ENCODE measurements around the gene PLD4.

The PLD4 gene

DNA sequence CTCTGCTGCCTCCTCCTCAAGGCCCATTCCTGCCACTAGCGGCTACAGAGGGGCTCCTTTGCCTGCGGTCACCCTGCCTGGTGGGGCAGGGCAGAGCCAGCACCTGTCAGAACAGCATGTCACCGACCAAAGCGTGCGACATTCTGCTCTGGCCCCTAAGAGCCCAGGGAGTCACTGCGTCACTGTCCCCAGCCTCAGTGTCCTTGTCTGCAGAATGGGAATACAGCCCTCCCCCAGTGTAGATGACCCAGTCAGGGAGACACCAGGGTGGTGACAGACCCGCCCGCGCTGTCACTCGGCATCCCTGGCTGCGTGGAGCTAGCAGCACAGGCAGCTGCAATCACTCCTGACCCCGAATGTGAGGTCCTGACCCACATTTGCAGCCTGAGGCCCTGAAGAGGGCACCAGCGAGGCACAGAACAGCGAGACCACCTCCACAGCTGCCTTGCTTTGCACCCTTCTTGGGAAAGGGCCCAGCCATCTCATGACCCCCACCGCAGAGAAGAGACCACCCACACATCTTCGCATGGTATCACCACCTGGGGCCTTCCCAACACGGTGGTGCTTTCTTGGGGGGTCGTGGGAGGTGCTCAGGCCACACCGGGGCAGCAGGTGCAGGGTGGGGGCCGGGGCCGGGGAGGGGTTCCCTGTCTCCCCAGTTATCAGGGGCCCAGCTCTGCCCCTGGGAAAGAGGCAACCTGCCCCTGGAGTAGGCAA is 51.0 kb downstream of the PLD4 start:
- Histone ChIP-seq H3K4me1 (ENCODE audit: control insufficient read depth, insufficient read depth, low read length) (peaks cover 44% of the 10 kb centered on the region; the same call in 1 of the 2 replicates), H3K27ac (ENCODE audit: low read depth, low read length) (no peak overlapping the region), H3K27me3 (ENCODE audit: control insufficient read depth, insufficient read depth, low read length) (peaks cover 42% of the 10 kb centered on the region), H3K36me3 (ENCODE audit: control insufficient read depth, insufficient read depth, low read length) (no peaks in the 10 kb centered on the region), H3K9me3 (ENCODE audit: control insufficient read depth, insufficient read depth, low read depth, low read length) (no peaks in the 10 kb centered on the region), H3K9ac (ENCODE audit: low read length) (no peak overlapping the region), H3K4me3 (ENCODE audit: low read depth, low read length) (no peak overlapping the region)

DNA sequence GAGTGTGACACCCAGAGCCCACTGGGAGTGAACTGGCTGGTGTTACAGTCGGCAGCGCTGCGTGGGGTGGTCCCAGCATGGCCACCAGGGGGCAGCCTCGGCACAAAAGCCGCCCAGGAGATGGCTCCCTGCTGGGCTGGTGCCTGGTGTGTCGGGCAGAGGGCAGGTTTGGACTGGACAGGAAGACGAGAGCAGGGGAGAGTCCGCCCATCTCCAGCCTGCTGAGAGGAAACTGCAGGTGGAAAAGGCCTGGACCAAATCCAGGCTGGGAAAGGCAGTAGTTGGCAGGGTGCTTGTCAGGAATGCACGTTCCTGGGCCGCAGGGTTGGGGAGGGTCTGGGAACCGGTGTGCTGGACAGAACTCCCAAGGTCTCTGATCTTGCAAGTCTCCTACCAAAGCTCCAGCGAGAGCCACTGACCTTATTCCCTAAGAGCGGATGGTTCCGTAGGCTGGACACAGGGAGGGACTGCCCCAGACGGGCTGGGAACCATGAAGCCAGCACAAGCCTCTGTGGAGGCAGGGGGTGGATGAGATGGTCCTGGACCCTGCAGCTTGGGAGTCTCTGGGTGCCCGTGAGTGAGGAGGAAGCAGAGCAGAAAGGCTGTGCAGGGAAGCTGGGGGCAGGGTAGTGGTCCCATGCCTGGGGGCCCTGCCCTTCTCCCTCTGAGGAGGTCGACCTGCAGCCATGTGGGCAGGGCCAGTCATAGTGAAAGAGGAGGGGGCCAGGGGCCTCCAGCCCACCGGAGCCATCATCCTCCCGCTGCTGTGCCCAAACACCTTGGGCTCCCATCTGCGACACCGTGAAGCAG is 51.7 kb downstream of the PLD4 start:
- H3K36me3 ChIP-seq (ENCODE audit: control insufficient read depth, insufficient read depth, low read length): no peaks in the 10 kb centered on the region
- peaks cover 45% of the 10 kb centered on the region for H3K27me3 ChIP-seq (ENCODE audit: control insufficient read depth, insufficient read depth, low read length)
- no peak overlapping the region for H3K4me3 ChIP-seq (ENCODE audit: low read depth, low read length)
- no peak overlapping the region for H3K27ac ChIP-seq (ENCODE audit: low read depth, low read length)
- no peak overlapping the region for H3K9ac ChIP-seq (ENCODE audit: low read length)
- peaks cover 40% of the 10 kb centered on the region; the same call in 1 of the 2 replicates for H3K4me1 ChIP-seq (ENCODE audit: control insufficient read depth, insufficient read depth, low read length)
- no peaks in the 10 kb centered on the region for H3K9me3 ChIP-seq (ENCODE audit: control insufficient read depth, insufficient read depth, low read depth, low read length)

DNA sequence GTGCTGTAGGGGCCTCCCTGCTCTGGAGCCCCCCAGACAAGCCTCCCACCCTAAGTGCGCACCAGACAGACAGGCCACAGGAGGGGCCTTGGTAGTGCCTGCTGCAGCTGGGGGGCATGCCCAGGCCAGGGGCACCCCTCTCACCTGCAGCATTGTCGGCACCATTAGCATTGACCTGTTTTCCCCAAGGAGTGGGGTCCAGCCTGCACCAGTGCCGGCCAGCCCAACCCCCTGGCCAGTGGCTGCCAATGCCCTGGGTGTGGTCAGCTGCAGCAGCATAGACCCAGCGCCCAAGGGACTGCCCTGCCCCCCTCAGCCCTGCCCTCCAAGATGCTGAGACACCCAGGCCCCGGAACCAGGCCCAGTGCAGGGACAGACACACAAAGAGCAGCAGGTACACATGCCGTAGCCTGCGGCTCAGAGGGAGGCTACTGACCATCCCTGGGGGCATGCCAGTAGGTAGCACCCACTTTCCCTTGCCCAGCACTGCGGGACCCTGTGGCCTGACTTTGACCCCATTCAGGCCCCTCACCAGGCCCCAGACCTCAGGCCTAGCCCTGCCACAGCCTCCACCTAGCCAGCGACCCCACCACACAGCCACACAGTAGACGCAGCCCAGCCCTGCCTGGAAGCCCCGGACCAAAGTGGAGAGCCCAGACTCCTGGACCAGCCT is 52.5 kb downstream of the PLD4 start:
- H3K27me3 ChIP-seq (ENCODE audit: control insufficient read depth, insufficient read depth, low read length): peaks cover 45% of the 10 kb centered on the region
- H3K4me3 ChIP-seq (ENCODE audit: low read depth, low read length): peak overlapping the region; percentile 71
- no peak overlapping the region for H3K27ac ChIP-seq (ENCODE audit: low read depth, low read length)
- no peaks in the 10 kb centered on the region for H3K36me3 ChIP-seq (ENCODE audit: control insufficient read depth, insufficient read depth, low read length)
- no peaks in the 10 kb centered on the region for H3K9me3 ChIP-seq (ENCODE audit: control insufficient read depth, insufficient read depth, low read depth, low read length)
- peak overlapping the region; percentile 21 for H3K9ac ChIP-seq (ENCODE audit: low read length)
- peaks cover 39% of the 10 kb centered on the region; the same call in 1 of the 2 replicates for H3K4me1 ChIP-seq (ENCODE audit: control insufficient read depth, insufficient read depth, low read length)

DNA sequence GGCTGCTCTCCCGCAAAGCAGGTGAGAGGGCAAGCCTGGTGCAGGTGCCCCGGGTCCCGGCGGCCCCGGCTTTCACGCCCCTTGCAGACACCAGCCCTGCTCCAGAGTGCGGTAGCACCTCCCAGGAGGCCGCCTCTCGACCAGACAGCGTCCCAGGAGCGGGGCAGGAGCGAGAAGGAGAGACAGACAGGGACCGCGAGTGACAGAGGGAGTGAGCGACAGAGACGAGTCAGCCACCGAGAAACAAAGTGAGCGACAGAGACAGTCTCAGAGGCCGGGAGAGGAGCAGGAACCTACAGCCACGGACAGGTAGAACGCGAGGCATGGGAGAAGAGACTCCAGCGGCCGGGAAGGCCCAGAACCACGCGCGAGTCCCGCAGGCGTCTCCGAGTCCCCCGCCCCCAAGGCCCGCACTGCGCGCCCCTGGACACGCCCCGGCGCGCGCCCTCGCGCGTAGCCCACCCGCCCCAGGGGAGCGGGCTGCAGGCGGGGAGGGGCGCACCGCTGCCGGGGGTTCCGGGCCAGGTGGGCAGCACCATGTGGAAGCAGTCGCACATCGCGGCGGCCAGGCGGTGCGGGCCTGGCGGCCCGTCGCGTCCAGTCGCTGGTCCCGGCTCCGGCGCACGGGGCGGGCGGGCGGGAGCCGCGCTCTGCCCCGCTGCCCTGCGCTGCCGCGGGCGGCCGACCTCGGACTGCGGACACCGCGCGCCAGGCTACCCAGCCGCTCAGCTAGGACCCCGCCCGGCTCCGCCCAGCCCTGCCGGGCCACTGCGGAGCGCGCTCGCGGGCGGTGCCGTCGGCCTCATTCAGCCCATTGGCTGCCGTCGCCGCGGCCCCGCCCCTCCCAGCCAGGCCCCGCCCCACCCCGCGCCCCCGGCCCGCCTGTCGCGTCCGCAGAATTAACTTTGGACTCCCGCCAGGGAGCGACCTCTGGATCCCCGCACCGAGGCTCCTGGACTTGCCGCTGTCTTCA is 53.3 kb downstream of the PLD4 start, which contains the start of gene AHNAK2:
AHNAK2 (minus strand) TSS at position 694 of the 973 bp plus-strand sequence; CDS start at position 557, 137 bp downstream.
- H3K27me3 ChIP-seq (ENCODE audit: control insufficient read depth, insufficient read depth, low read length): peaks cover 45% of the 10 kb centered on the region
- H3K9ac ChIP-seq (ENCODE audit: low read length): peak within 1 kb of the TSS; percentile 21
- H3K9me3 ChIP-seq (ENCODE audit: control insufficient read depth, insufficient read depth, low read depth, low read length): no peaks in the 10 kb centered on the region
- no peak within 1 kb of the TSS for H3K27ac ChIP-seq (ENCODE audit: low read depth, low read length)
- no peaks in the 10 kb centered on the region for H3K36me3 ChIP-seq (ENCODE audit: control insufficient read depth, insufficient read depth, low read length)
- peak within 1 kb of the TSS; percentile 71 for H3K4me3 ChIP-seq (ENCODE audit: low read depth, low read length)
- peaks cover 31% of the 10 kb centered on the region; the same call in 1 of the 2 replicates for H3K4me1 ChIP-seq (ENCODE audit: control insufficient read depth, insufficient read depth, low read length)

DNA sequence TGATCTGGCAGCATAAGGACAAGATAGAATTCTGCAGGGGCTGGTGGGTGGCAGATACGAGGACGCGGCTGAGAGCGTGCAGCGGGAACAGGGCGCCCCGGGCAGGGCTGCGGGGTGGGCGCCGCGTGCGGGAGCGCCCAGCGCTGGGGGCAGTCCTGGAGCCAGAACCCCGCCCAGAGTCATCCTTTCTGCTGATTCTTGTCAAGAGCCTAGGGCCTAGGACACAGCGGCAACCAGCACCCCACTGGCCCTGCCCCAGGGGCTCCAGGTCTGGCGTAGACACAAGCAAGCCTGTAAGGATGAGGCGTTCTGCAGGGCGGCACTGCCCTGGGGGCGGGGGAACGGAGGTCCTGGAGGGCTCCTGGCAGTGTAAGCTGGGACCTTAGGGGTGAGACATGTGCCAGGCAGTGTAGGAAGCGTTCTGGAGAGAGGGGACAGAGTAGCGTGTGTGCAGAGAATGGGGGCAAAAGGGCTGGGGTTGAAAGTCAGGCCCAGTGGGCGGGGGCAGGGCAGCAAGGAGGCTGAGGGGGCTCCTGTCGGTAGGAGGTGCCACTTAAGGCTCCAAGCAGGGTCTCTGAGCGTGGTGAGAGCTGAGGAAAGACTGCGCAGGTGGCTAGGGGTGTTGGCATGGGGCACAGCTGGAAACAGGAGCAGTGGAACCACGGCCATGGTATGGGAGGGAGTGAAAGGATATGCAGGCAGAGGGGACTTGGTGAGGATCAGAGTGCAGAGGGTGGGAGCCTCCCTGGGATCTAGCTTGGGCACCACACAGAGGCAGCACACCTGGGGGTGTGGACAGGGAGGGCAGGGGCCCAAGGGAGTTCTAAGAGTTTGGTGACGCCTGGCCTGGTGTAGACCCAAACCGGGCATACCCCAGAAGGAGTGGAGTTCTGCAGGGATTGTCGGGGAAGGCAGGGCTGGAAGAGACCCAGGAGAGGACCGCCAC is 54.3 kb downstream of the PLD4 start:
- H3K4me3 ChIP-seq (ENCODE audit: low read depth, low read length): peak overlapping the region; percentile 59
- H3K36me3 ChIP-seq (ENCODE audit: control insufficient read depth, insufficient read depth, low read length): no peaks in the 10 kb centered on the region
- no peak overlapping the region for H3K9ac ChIP-seq (ENCODE audit: low read length)
- H3K27me3 ChIP-seq (ENCODE audit: control insufficient read depth, insufficient read depth, low read length): peaks cover 45% of the 10 kb centered on the region
- peaks cover 24% of the 10 kb centered on the region; the same call in 1 of the 2 replicates for H3K4me1 ChIP-seq (ENCODE audit: control insufficient read depth, insufficient read depth, low read length)
- H3K9me3 ChIP-seq (ENCODE audit: control insufficient read depth, insufficient read depth, low read depth, low read length): no peaks in the 10 kb centered on the region
- no peak overlapping the region for H3K27ac ChIP-seq (ENCODE audit: low read depth, low read length)

DNA sequence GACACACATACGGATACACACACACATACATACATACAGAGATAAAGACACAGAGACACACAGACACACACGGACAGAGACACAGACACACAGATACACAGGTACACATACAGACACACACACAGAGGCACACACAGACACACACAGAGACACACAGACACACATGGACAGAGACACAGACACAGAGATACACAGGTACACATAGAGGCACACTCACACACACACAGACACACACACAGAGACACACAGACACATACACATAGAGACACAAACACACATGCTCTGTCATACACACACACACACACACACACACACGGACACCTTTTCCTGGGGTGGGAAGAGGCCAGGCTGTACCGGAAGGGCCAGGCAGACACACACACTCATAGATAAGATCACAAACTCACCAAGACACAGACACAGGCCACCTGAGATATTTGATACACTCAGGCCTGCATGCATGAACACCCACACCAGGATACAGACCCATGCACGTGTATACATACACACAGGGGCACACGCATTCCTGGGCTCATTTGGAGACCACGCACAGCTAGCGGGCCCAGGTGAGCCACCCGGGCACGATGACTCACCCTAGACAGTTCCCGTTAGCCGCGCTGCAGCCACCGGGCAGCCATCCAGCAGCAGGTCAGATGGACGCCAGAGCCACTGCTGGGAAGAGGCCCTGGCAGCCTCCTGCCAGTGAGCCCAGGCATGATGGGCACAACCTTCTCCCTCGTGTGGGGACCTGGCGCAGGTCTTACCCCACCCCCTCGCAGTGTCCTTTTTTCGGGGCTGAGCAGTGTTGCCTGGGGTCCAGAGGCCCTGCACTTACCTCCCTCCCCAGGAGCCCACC is 55.3 kb downstream of the PLD4 start:
- Histone ChIP-seq H3K9me3 (ENCODE audit: control insufficient read depth, insufficient read depth, low read depth, low read length) (no peaks in the 10 kb centered on the region), H3K9ac (ENCODE audit: low read length) (no peak overlapping the region), H3K27me3 (ENCODE audit: control insufficient read depth, insufficient read depth, low read length) (peaks cover 44% of the 10 kb centered on the region), H3K4me3 (ENCODE audit: low read depth, low read length) (no peak overlapping the region), H3K36me3 (ENCODE audit: control insufficient read depth, insufficient read depth, low read length) (no peaks in the 10 kb centered on the region), H3K4me1 (ENCODE audit: control insufficient read depth, insufficient read depth, low read length) (peaks cover 20% of the 10 kb centered on the region; the same call in 1 of the 2 replicates), H3K27ac (ENCODE audit: low read depth, low read length) (no peak overlapping the region)

DNA sequence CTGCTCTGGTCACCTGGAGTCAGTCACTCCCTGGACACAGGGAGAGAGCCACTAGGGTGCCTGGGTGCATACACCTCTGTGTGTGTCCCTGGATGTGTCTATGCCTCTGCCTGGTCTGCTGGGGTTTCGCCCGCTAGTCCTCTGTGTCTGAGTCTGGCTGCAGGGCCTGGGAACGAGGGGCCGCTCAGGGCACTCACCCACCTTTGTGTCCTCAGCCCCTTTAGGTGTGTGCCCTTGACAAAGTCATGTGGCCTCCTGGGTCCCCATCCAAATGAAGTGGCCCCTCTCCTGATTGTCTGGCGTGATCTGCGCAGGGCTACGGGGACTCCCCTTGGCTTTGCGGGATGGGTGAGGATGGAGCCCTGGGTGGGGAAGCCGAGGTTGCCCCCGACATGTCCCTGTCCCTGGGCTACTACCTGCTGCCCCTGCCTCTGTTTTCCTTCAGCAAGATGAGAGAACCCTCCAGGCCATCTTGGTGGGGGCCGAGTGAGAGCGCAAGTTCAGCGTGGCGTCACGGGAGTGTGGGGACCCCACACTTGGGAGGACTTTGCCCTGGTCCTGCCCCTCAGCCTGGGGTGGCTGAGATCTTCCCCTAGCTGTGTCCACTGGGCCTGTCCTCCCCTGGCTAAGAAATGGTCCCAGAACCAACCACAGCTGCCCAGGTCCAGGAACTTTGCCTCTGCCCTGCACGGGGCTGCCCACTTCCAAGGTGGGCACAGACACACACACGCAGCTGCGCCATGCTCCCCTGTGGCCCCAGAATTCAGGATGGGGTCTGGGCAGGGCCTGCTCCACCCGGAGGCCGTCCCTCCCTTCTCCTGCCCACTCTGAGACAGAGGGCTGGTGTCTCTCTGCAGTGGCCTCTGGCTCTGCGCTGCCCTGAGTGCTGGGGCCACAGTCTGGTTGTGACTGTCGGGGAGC is 56.2 kb downstream of the PLD4 start:
- H3K4me1 ChIP-seq (ENCODE audit: control insufficient read depth, insufficient read depth, low read length): peaks cover 20% of the 10 kb centered on the region; the same call in 1 of the 2 replicates
- H3K36me3 ChIP-seq (ENCODE audit: control insufficient read depth, insufficient read depth, low read length): no peaks in the 10 kb centered on the region
- H3K27me3 ChIP-seq (ENCODE audit: control insufficient read depth, insufficient read depth, low read length): peaks cover 43% of the 10 kb centered on the region
- no peaks in the 10 kb centered on the region for H3K9me3 ChIP-seq (ENCODE audit: control insufficient read depth, insufficient read depth, low read depth, low read length)
- no peak overlapping the region for H3K27ac ChIP-seq (ENCODE audit: low read depth, low read length)
- H3K9ac ChIP-seq (ENCODE audit: low read length): no peak overlapping the region
- H3K4me3 ChIP-seq (ENCODE audit: low read depth, low read length): no peak overlapping the region

DNA sequence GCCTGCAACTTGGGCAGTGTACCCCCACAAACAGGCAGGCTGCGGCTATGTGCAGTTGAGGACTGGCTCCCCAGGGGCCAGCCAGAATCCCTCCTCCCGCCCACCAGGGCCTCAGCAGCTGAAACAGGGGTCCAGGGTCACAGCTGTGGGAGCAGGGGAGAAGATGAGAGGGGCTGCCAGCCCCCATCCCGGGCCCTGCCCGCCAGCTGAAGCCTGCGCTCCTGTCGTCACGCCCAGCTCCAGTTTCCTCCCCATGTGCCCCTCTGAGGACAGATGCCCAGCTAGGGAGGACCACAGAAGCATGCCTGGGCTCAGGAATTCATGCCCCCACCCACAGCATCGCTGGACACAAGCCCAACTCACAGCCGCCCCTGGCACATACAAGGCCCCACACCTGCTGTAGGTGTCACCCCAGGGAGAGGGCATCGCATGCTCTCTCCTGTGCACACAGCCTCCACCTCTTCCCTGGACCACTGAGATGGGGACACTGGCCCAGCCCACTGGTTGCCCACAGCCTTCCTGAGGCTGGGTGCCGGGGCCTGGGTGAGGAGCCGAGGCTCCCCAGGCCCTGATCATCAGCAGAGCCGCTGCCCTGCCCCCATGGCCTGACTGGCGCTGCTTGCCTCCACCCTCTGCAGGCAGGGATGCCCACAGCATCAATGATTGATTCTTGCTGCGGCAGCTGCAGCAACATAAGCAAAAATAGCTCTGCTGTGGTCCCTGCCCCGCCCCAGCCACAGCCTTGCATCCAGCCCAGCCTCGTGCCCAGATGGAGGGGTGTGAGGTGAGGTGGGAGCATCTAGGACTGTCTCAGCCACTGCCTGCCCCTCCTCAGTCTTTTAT is 57.2 kb downstream of the PLD4 start:
- Histone ChIP-seq H3K9ac (ENCODE audit: low read length) (no peak overlapping the region), H3K27ac (ENCODE audit: low read depth, low read length) (no peak overlapping the region), H3K4me3 (ENCODE audit: low read depth, low read length) (no peak overlapping the region), H3K9me3 (ENCODE audit: control insufficient read depth, insufficient read depth, low read depth, low read length) (no peaks in the 10 kb centered on the region), H3K27me3 (ENCODE audit: control insufficient read depth, insufficient read depth, low read length) (peaks cover 45% of the 10 kb centered on the region), H3K4me1 (ENCODE audit: control insufficient read depth, insufficient read depth, low read length) (peaks cover 23% of the 10 kb centered on the region; the same call in 1 of the 2 replicates), H3K36me3 (ENCODE audit: control insufficient read depth, insufficient read depth, low read length) (no peaks in the 10 kb centered on the region)
